Upper lobe of left lung (tissue), 4 donors: ENCODE results near the gene HNRNPU.

ENCODE experiments used
- CTCF ChIP-seq, 6 experiments: fragments of 450-650 bp in 4 of 6; fragments of 200-600 bp in 2 of 6; sonication (generic) in 2 of 6; IDR thresholded peaks; one replicate each; pipeline ENCODE4 v1.5.1; 2016 to 2019; ENCODE audit warnings: antibody characterized with exemption in 6 of 6
- EP300 ChIP-seq, 4 donors: sonication (generic); formaldehyde crosslinking; IDR thresholded peaks; one replicate each; pipeline ENCODE4 v1.5.1; 2017; ENCODE audit warnings: antibody characterized with exemption in 4 of 4, control low read depth in 2 of 4
- POLR2A ChIP-seq, 4 donors: fragments of 450-650 bp; IDR thresholded peaks; one replicate each; pipeline ENCODE4 v1.5.1; 2016 to 2017; ENCODE audit warnings: antibody characterized with exemption in 4 of 4, mild to moderate bottlenecking in 2 of 4
- POLR2AphosphoS5 ChIP-seq, 2 donors: sonication (generic); formaldehyde crosslinking; IDR thresholded peaks; one replicate each; pipeline ENCODE4 v1.5.1; 2017; ENCODE audit warnings: antibody characterized with exemption in 2 of 2

- TF ChIP-seq CTCF (IDR thresholded peaks at IDR 0.05) (no peak), EP300 (IDR thresholded peaks at IDR 0.05) (no peak), POLR2AphosphoS5 (IDR thresholded peaks at IDR 0.05) (no peak), POLR2A (IDR thresholded peaks at IDR 0.05) (no peak)
These were observed 28.2 kb downstream of the HNRNPU start for GRCh38 chr1:244836135-244836521.
